Measurements from ENCODE around the gene C20orf204. TPM values are rescaled to one million over a fixed set of nuclear protein-coding genes. Genes with fewer than 3 reads are reported as not detected.
"Not testable (repeated sequence)": the region's sequence is repeated elsewhere in the genome, so short reads cannot be mapped to it uniquely, and the experiment has no call there.

C20orf204 gene

DNA sequence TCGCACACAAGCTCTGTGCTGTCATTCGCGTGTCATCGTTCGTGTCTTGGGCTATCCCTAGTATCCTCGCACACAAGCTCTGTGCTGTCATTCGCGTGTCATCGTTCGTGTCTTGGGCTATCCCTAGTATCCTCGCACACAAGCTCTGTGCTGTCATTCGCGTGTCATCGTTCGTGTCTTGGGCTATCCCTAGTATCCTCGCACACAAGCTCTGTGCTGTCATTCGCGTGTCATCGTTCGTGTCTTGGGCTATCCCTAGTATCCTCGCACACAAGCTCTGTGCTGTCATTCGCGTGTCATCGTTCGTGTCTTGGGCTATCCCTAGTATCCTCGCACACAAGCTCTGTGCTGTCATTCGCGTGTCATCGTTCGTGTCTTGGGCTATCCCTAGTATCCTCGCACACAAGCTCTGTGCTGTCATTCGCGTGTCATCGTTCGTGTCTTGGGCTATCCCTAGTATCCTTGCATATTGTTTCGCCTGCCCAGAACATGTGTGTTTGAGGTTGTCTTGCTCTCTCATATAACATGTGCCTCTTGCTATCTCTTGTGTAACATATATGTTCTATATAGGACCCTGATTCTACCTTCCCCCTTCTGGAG, 51.3 kb downstream of the C20orf204 start:
- H3K4me3 ChIP-seq (ENCODE audit: low read length in 2 of 2); H3K4ac ChIP-seq (ENCODE audit: low read length); H3K14ac ChIP-seq (ENCODE audit: low read length); H3K27ac ChIP-seq (replicated peaks; ENCODE audit: low read length); H3K79me1 ChIP-seq (ENCODE audit: low read depth, low read length); H3K18ac ChIP-seq (ENCODE audit: low read length); DNase-seq (ENCODE audit: low spot score); H2BK120ac ChIP-seq (ENCODE audit: low read depth, low read length); H3K4me2 ChIP-seq (ENCODE audit: insufficient read depth, low read length, poor library complexity, severe bottlenecking); H3K23ac ChIP-seq (ENCODE audit: low read depth, low read length, poor library complexity); H2BK12ac ChIP-seq (ENCODE audit: low read length); H3K9ac ChIP-seq (ENCODE audit: low read depth, low read length, poor library complexity); H4K91ac ChIP-seq (ENCODE audit: low read depth, low read length, poor library complexity); H2BK5ac ChIP-seq (ENCODE audit: low read length); H2AK5ac ChIP-seq (ENCODE audit: low read depth, low read length); H3K36me3 ChIP-seq (replicated peaks in 1 of 2; ENCODE audit: control insufficient read depth in 2 of 2, insufficient read depth in 2 of 2, low read length in 2 of 2); H2AFZ ChIP-seq (ENCODE audit: low read length); H4K8ac ChIP-seq (ENCODE audit: low read depth, low read length); H2BK15ac ChIP-seq (ENCODE audit: low read length): not testable (repeated sequence)
- peaks cover 2 to 69% (median 38%) of the 10 kb centered on the region in 3 experiments for H3K27me3 ChIP-seq (ENCODE audit: control insufficient read depth in 3 of 3, insufficient read depth in 3 of 3, low read depth in 1 of 3, low read length in 3 of 3)
- no CpG with 5 or more reads among the region's 36 CpGs for WGBS, 2 donors (ENCODE audit: extremely low coverage in 2 of 2, insufficient read length in 2 of 2, insufficient replicate concordance in 1 of 2)
- peaks cover 18 to 20% of the 10 kb centered on the region in 2 donors for H3K4me1 ChIP-seq (ENCODE audit: control insufficient read depth in 2 of 2, insufficient read depth in 1 of 2, low read depth in 1 of 2, low read length in 2 of 2)
- peaks cover 8 to 19% of the 10 kb centered on the region in 2 donors for H3K9me3 ChIP-seq (replicated peaks in 1 of 2; ENCODE audit: control insufficient read depth in 2 of 2, insufficient read depth in 1 of 2, low read depth in 1 of 2, low read length in 2 of 2)

DNA sequence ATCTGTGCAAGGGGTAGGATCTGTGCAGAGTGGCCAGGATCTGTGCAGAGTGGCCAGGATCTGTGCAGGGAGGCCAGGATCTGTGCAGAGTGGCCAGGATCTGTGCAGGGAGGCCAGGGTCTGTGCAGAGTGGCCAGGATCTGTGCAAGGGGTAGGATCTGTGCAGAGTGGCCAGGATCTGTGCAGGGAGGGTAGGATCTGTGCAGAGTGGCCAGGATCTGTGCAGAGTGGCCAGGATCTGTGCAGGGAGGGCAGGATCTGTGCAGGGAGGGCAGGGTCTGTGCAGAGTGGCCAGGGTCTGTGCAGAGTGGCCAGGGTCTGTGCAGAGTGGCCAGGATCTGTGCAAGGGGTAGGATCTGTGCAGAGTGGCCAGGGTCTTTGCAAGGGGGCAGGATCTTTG, 52.6 kb downstream of the C20orf204 start:
- Histone ChIP-seq H2BK12ac (ENCODE audit: low read length) (peak overlapping the region; percentile 49), H3K27me3 (ENCODE audit: control insufficient read depth in 3 of 3, insufficient read depth in 3 of 3, low read depth in 1 of 3, low read length in 3 of 3) (peaks cover 2 to 64% (median 29%) of the 10 kb centered on the region in 3 experiments), H3K4ac (ENCODE audit: low read length) (peak overlapping the region; percentile 7)

More for the DNA sequence above, 52.6 kb downstream of the C20orf204 start:
- peaks cover 8 to 19% of the 10 kb centered on the region in 2 donors for H3K9me3 ChIP-seq (replicated peaks in 1 of 2; ENCODE audit: control insufficient read depth in 2 of 2, insufficient read depth in 1 of 2, low read depth in 1 of 2, low read length in 2 of 2)
- H3K4me3 ChIP-seq (ENCODE audit: low read length in 2 of 2); H2BK15ac ChIP-seq (ENCODE audit: low read length); H3K4me2 ChIP-seq (ENCODE audit: insufficient read depth, low read length, poor library complexity, severe bottlenecking); H3K36me3 ChIP-seq (replicated peaks in 1 of 2; ENCODE audit: control insufficient read depth in 2 of 2, insufficient read depth in 2 of 2, low read length in 2 of 2); H3K27ac ChIP-seq (replicated peaks; ENCODE audit: low read length); H2AK5ac ChIP-seq (ENCODE audit: low read depth, low read length); DNase-seq (ENCODE audit: low spot score); H2BK5ac ChIP-seq (ENCODE audit: low read length); H2AFZ ChIP-seq (ENCODE audit: low read length); H4K91ac ChIP-seq (ENCODE audit: low read depth, low read length, poor library complexity); H3K79me1 ChIP-seq (ENCODE audit: low read depth, low read length): not testable (repeated sequence)
- H3K9ac ChIP-seq (ENCODE audit: low read depth, low read length, poor library complexity): peak overlapping the region; percentile 52
- peak overlapping the region; percentile 91 for H3K18ac ChIP-seq (ENCODE audit: low read length)
- peaks cover 11 to 13% of the 10 kb centered on the region in 2 donors for H3K4me1 ChIP-seq (ENCODE audit: control insufficient read depth in 2 of 2, insufficient read depth in 1 of 2, low read depth in 1 of 2, low read length in 2 of 2)
- peak overlapping the region; percentile 98 for H3K14ac ChIP-seq (ENCODE audit: low read length)
- peak overlapping the region; percentile 52 for H4K8ac ChIP-seq (ENCODE audit: low read depth, low read length)
- peak overlapping the region; percentile 35 for H2BK120ac ChIP-seq (ENCODE audit: low read depth, low read length)
- H3K23ac ChIP-seq (ENCODE audit: low read depth, low read length, poor library complexity): peak overlapping the region; percentile 88

Small RNA genes lying within 50 kb of the gene (small RNA-seq; reads per million reads assigned to genes)
- gene AL355803.1 (ENCODE audit: insufficient read depth) (not detected), gene MIR6813 (ENCODE audit: insufficient read depth) (not detected)
